H1 (cell line): Measurements from ENCODE around the gene DDR2. TPM values are rescaled to one million over a fixed set of nuclear protein-coding genes. Genes with fewer than 3 reads are reported as not detected.

Source experiments
- CTCF ChIA-PET: fragments of 300-600 bp; sonication (Branson Sonifier 250); formaldehyde crosslinking; loops from one replicate; lab custom pipeline; 2021; ENCODE audit not compliant: partially characterized antibody; lab: Charles Lee
- POLR2A ChIA-PET: fragments of 300-600 bp; sonication (Branson Sonifier 250); formaldehyde crosslinking; loops from one replicate; lab custom pipeline; 2021; ENCODE audit warnings: inconsistent platforms; ENCODE audit not compliant: partially characterized antibody; lab: Charles Lee
- DNase-seq, 2 experiments: peaks; one replicate each; pipeline versions ENCODE4 v3.0.0 to v3.0.0-alpha.2; 2010 to 2022; ENCODE audit warnings: low spot score in 2 of 2, low read depth in 1 of 2, mixed read lengths in 1 of 2
- FAIRE-seq: peaks from 2 replicates; lab custom pipeline; 2011; peaks lifted over from hg19 to GRCh38; lab: Jason Lieb, UNC
- H2AFZ ChIP-seq: 2 replicates; pipeline ENCODE4 v1.8.1; 2012; ENCODE audit warnings: low read length, inconsistent platforms
- H2AK5ac ChIP-seq: 2 replicates; pipeline ENCODE4 v1.6.1; 2013; ENCODE audit warnings: low read depth, low read length
- H2BK120ac ChIP-seq: replicated peaks from 2 replicates; pipeline ENCODE3; 2013; ENCODE audit warnings: low read depth, low read length, inconsistent platforms
- H2BK12ac ChIP-seq: 2 replicates; pipeline ENCODE4 v1.6.1; 2013; ENCODE audit warnings: low read depth, low read length
- H2BK15ac ChIP-seq: 2 replicates; pipeline ENCODE4 v1.6.1; 2013; ENCODE audit warnings: low read length
- H2BK20ac ChIP-seq: 2 replicates; pipeline ENCODE4 v1.6.1; 2013; ENCODE audit warnings: low read length
- H2BK5ac ChIP-seq: 2 replicates; pipeline ENCODE4 v1.6.1; 2013; ENCODE audit warnings: low read depth, low read length
- H3K14ac ChIP-seq: 2 replicates; pipeline ENCODE4 v1.6.1; 2013; ENCODE audit warnings: inconsistent platforms; ENCODE audit not compliant: insufficient read length
- H3K18ac ChIP-seq: 2 replicates; pipeline ENCODE4 v1.6.1; 2013; ENCODE audit warnings: low read length; ENCODE audit errors: extremely low read depth
- H3K23ac ChIP-seq: 2 replicates; pipeline ENCODE4 v1.6.1; 2013; ENCODE audit warnings: inconsistent platforms; ENCODE audit not compliant: insufficient read length
- H3K23me2 ChIP-seq: 2 replicates; pipeline ENCODE4 v1.6.1; 2013; ENCODE audit warnings: low read depth, low read length
- H3K27ac ChIP-seq: 2 replicates; pipeline ENCODE4 v1.6.1; 2011; ENCODE audit warnings: low read depth, low read length, inconsistent platforms
- H3K27me3 ChIP-seq, 4 experiments: replicated peaks in 1 of 4; 1 replicate in 1 of 4; 2 replicates in 3 of 4; pipeline versions ENCODE4 v1.6.1 to v1.8.1; 2011 to 2013; ENCODE audit warnings: low read length in 3 of 4, mild to moderate bottlenecking in 3 of 4, inconsistent platforms in 2 of 4, mixed read lengths in 2 of 4, moderate library complexity in 1 of 4; ENCODE audit not compliant: control insufficient read depth in 3 of 4, insufficient read depth in 3 of 4; ENCODE audit errors: extremely low read depth in 1 of 4
- H3K36me3 ChIP-seq, 4 experiments: 2 replicates each; pipeline versions ENCODE4 v1.6.1 to v1.8.1; 2011 to 2013; ENCODE audit warnings: mild to moderate bottlenecking in 4 of 4, low read length in 3 of 4, moderate library complexity in 2 of 4, control low read depth in 1 of 4, inconsistent platforms in 1 of 4; ENCODE audit not compliant: insufficient read depth in 4 of 4, control insufficient read depth in 2 of 4
- H3K4ac ChIP-seq: replicated peaks from 2 replicates; pipeline ENCODE3; 2013; ENCODE audit warnings: low read length, low read depth, mixed read lengths, inconsistent platforms; ENCODE audit not compliant: insufficient read length
- H3K4me1 ChIP-seq, 4 experiments: replicated peaks in 1 of 4; 1 replicate in 1 of 4; 2 replicates in 3 of 4; pipeline versions ENCODE4 v1.6.1 to v1.8.1; 2011 to 2013; ENCODE audit warnings: low read length in 3 of 4, inconsistent platforms in 2 of 4, mixed read lengths in 1 of 4; ENCODE audit not compliant: insufficient read depth in 4 of 4, control insufficient read depth in 3 of 4
- H3K4me2 ChIP-seq, 2 experiments: 2 replicates each; pipeline versions ENCODE4 v1.6.1 to v1.8.1; 2011 to 2013; ENCODE audit warnings: low read depth in 2 of 2, low read length in 2 of 2, control low read depth in 1 of 2, inconsistent platforms in 1 of 2, mild to moderate bottlenecking in 1 of 2; ENCODE audit not compliant: insufficient read depth in 1 of 2
- H3K4me3 ChIP-seq, 4 experiments: fragments of 200-600, 300-600 bp in 1 of 4; sonication (generic), shearing (Covaris generic), sonication (Bioruptor Twin) in 1 of 4; 2 replicates each; pipeline versions ENCODE4 v1.5.1 to v1.8.1; 2011 to 2016; ENCODE audit warnings: low read length in 4 of 4, low read depth in 3 of 4, control low read depth in 2 of 4, inconsistent platforms in 2 of 4, mild to moderate bottlenecking in 2 of 4, mixed read lengths in 1 of 4, moderate library complexity in 1 of 4; ENCODE audit not compliant: insufficient read depth in 2 of 4; ENCODE audit errors: extremely low read depth in 1 of 4
- H3K56ac ChIP-seq: replicated peaks from 2 replicates; pipeline ENCODE3; 2013; ENCODE audit warnings: low read depth, mild to moderate bottlenecking, mixed read lengths, low read length, inconsistent platforms; ENCODE audit not compliant: insufficient read length
- H3K79me1 ChIP-seq: 2 replicates; pipeline ENCODE4 v1.6.1; 2013; ENCODE audit warnings: low read depth, low read length, control low read depth
- H3K79me2 ChIP-seq, 2 experiments: 2 replicates each; pipeline versions ENCODE4 v1.6.1 to v1.8.1; 2012 to 2013; ENCODE audit warnings: low read length in 2 of 2, mild to moderate bottlenecking in 2 of 2, inconsistent platforms in 1 of 2; ENCODE audit not compliant: insufficient read depth in 2 of 2, control insufficient read depth in 1 of 2
- H3K9ac ChIP-seq, 4 experiments: replicated peaks in 1 of 4; 1 replicate in 1 of 4; 2 replicates in 3 of 4; pipeline versions ENCODE4 v1.6.1 to v1.8.1; 2011 to 2013; ENCODE audit warnings: low read depth in 3 of 4, low read length in 3 of 4, control low read depth in 2 of 4, mild to moderate bottlenecking in 2 of 4, moderate library complexity in 2 of 4, inconsistent platforms in 1 of 4; ENCODE audit errors: extremely low read depth in 1 of 4
- H3K9me3 ChIP-seq, 2 experiments: 2 replicates each; pipeline versions ENCODE4 v1.6.1 to v1.8.1; 2012 to 2013; ENCODE audit warnings: mild to moderate bottlenecking in 2 of 2, moderate library complexity in 2 of 2, control low read depth in 1 of 2, inconsistent platforms in 1 of 2, low read depth in 1 of 2, low read length in 1 of 2, mixed read lengths in 1 of 2; ENCODE audit not compliant: insufficient read depth in 2 of 2
- H4K20me1 ChIP-seq, 2 experiments: replicated peaks in 1 of 2; 2 replicates each; pipeline versions ENCODE3 to v1.8.1; 2011 to 2013; ENCODE audit warnings: inconsistent platforms in 2 of 2, low read length in 2 of 2, mild to moderate bottlenecking in 1 of 2; ENCODE audit not compliant: insufficient read depth in 2 of 2, control insufficient read depth in 1 of 2
- H4K5ac ChIP-seq: 2 replicates; pipeline ENCODE4 v1.6.1; 2013; ENCODE audit warnings: low read length, low read depth, mixed read lengths, inconsistent platforms; ENCODE audit not compliant: insufficient read length
- H4K8ac ChIP-seq: 2 replicates; pipeline ENCODE4 v1.8.0; 2013; ENCODE audit warnings: mild to moderate bottlenecking, moderate library complexity, low read length, inconsistent platforms; ENCODE audit not compliant: insufficient read depth; ENCODE audit errors: extremely low read depth
- H4K91ac ChIP-seq: replicated peaks from 2 replicates; pipeline ENCODE3; 2013; ENCODE audit warnings: low read length, mixed read lengths, inconsistent platforms; ENCODE audit not compliant: insufficient read length
- ASH2L ChIP-seq: fragments of 200-600, 300-600 bp; sonication (generic); IDR thresholded peaks from one replicate; pipeline ENCODE4 v1.7.1; 2017; ENCODE audit warnings: low read length
- ATF2 ChIP-seq: IDR thresholded peaks from 2 replicates; pipeline ENCODE4 v1.6.1; 2012; ENCODE audit warnings: low read length, inconsistent platforms
- BACH1 ChIP-seq: IDR thresholded peaks from 2 replicates; pipeline ENCODE4 v1.6.1; 2012; ENCODE audit warnings: low read length, improper control_type of control experiment
- EP300 ChIP-seq, 2 experiments: IDR thresholded peaks; 1 replicate in 1 of 2; 2 replicates in 1 of 2; pipeline ENCODE4 v1.6.1; 2011 to 2012; ENCODE audit warnings: low read depth in 2 of 2, low read length in 2 of 2, mild to moderate bottlenecking in 2 of 2, borderline replicate concordance in 1 of 2, inconsistent platforms in 1 of 2, moderate library complexity in 1 of 2
- JUND ChIP-seq: IDR thresholded peaks from 2 replicates; pipeline ENCODE4 v1.6.1; 2011; ENCODE audit warnings: mild to moderate bottlenecking, improper control_type of control experiment, low read length
- KDM1A ChIP-seq: fragments of 200-600, 300-600 bp; sonication (generic); IDR thresholded peaks from 2 replicates; pipeline ENCODE4 v1.7.1; 2016; ENCODE audit warnings: mild to moderate bottlenecking, low read length, borderline replicate concordance
- NRF1 ChIP-seq: IDR thresholded peaks from 2 replicates; pipeline ENCODE4 v1.6.1; 2011; ENCODE audit warnings: mild to moderate bottlenecking, low read depth, low read length, improper control_type of control experiment
- RBBP5 ChIP-seq: IDR thresholded peaks from 2 replicates; pipeline ENCODE4 v1.7.1; 2012; ENCODE audit warnings: low read depth, mild to moderate bottlenecking, inconsistent platforms, low read length, moderate library complexity, borderline replicate concordance
- RNF2 ChIP-seq: fragments of 200-900, 300-1000 bp; sonication (generic); IDR thresholded peaks from 2 replicates; pipeline ENCODE4 v1.7.1; 2016; ENCODE audit warnings: borderline replicate concordance, low read depth, mild to moderate bottlenecking, antibody characterized with exemption, low read length; ENCODE audit not compliant: poor library complexity, severe bottlenecking; ENCODE audit errors: missing control alignments
- SAP30 ChIP-seq: fragments of 300-600 bp; sonication (generic); IDR thresholded peaks from 2 replicates; pipeline ENCODE4 v1.7.1; 2012; ENCODE audit warnings: low read length, moderate library complexity, mild to moderate bottlenecking, inconsistent platforms; ENCODE audit not compliant: insufficient read depth, insufficient replicate concordance
- SP4 ChIP-seq: IDR thresholded peaks from 2 replicates; pipeline ENCODE4 v1.6.1; 2012; ENCODE audit warnings: low read length, inconsistent platforms
- TAF7 ChIP-seq: optimal IDR thresholded peaks from 2 replicates; pipeline ENCODE3; 2011; ENCODE audit warnings: low read depth, mild to moderate bottlenecking, inconsistent platforms, low read length, moderate library complexity, borderline replicate concordance
- WGBS, 2 experiments: shearing (Covaris generic) in 1 of 2; methylation state at CpG; one replicate each; pipeline versions ENCODE4 v1.1.6 to v1.1.7; 2013 to 2015; ENCODE audit warnings: low lambda C conversion rate in 2 of 2, mixed read lengths in 2 of 2, inconsistent platforms in 1 of 2, low coverage in 1 of 2, missing lambda C conversion rate in 1 of 2; ENCODE audit not compliant: insufficient replicate concordance in 2 of 2, insufficient coverage in 1 of 2, insufficient read length in 1 of 2; ENCODE audit errors: extremely low coverage in 1 of 2, missing lambda C conversion rate in 1 of 2; 5-methylcytosine and 5-hydroxymethylcytosine counted together
- polyA plus RNA-seq, 7 experiments: library from polyadenylated mRNA; depleted of rRNA in 3 of 7; stranded (reverse) in 5 of 7; unstranded in 2 of 7; fragments of >200 nt in 5 of 7; fragments of 200-250 nt in 2 of 7; gene quantifications; 1 replicate in 5 of 7; 2 replicates in 1 of 7; 4 replicates in 1 of 7; pipeline versions ENCODE4 v1.2.1 to v1.2.3, GENCODE V29; 2011 to 2013; ENCODE audit warnings: missing spikeins in 2 of 7, mixed read lengths in 2 of 7
- total RNA-seq: library from RNA; stranded (reverse); fragmentation: NEBNext Ultra II Directional; extraction: Animal tissue kit (Norgen Biotek cat#: 25700); gene quantifications from 2 replicates; pipeline ENCODE4 v1.2.1, GENCODE V29; 2021

DDR2 gene
- total and polyA plus RNA-seq, 2 of the 8 experiments (the other 6 are each of a cell fraction or from before 2014, with no cell fraction given): 1.00 to 2.1 TPM

DNA sequence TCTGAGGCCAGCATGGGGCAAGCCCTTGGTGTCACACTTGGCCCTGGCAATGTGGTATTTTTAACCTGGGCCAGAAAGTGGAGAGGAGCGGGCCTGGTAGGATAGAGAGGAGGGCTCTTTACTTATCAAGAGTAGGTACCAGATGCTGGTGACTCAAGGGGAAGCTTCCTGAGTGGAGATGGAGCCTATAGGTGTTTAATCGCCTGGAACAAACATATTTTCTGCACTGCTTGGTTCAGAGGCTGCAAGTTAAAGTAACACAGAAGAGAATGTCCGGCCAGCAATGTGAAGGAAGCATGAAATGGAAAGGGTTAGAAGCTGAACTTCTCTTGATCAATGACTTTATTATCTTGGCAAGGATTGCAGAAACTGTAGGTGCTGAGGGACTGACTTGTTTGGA lies 74.3 kb downstream of the DDR2 start:
- Histone ChIP-seq H2BK120ac (no peak overlapping the region), H3K79me2 (no peaks in the 10 kb centered on the region), H3K18ac (no peak overlapping the region), H3K9me3 (no peaks in the 10 kb centered on the region), H2BK12ac (no peak overlapping the region), H3K14ac (no peak overlapping the region), H4K8ac (no peak overlapping the region), H3K4me2 (no peak overlapping the region), H2BK5ac (no peak overlapping the region), H3K27me3 (no peaks in the 10 kb centered on the region), H3K79me1 (no peaks in the 10 kb centered on the region), H4K91ac (no peak overlapping the region), H4K5ac (no peak overlapping the region), H2BK20ac (no peak overlapping the region), H3K36me3 (no peaks in the 10 kb centered on the region), H4K20me1 (no peaks in the 10 kb centered on the region), H3K23me2 (no peaks in the 10 kb centered on the region), H3K23ac (no peak overlapping the region), H3K56ac (no peak overlapping the region), H3K4me1 (no peaks in the 10 kb centered on the region), H3K27ac (no peak overlapping the region), H3K9ac (no peak overlapping the region), H2AK5ac (no peak overlapping the region), H2AFZ (no peak overlapping the region), H3K4ac (no peak overlapping the region), H2BK15ac (no peak overlapping the region), H3K4me3 (no peak overlapping the region)
- DNase-seq (no peak), FAIRE-seq (no peak)
- ChIA-PET CTCF (no interaction called here), POLR2A (no interaction called here)
- 85% methylated on average over 3 of the region's 3 CpGs; no CpG with 5 or more reads in 1 of the 2 experiments for WGBS, 2 experiments
- TF ChIP-seq KDM1A: no peak
- TF ChIP-seq RBBP5: no peak
- TF ChIP-seq ASH2L: no peak
- TF ChIP-seq NRF1: no peak
- no peak for TF ChIP-seq RNF2
- no peak for TF ChIP-seq BACH1
- no peak for TF ChIP-seq SP4
- no peak for TF ChIP-seq EP300 (IDR thresholded peaks at IDR 0.05; ENCODE audit: borderline replicate concordance in 1 of 2, low read depth in 2 of 2, low read length in 2 of 2)
- no peak for TF ChIP-seq JUND
- TF ChIP-seq ATF2: no peak
- no peak for TF ChIP-seq SAP30
- TF ChIP-seq TAF7: no peak
